Endodermal cell (in vitro differentiated cells): ENCODE data around the gene UBAP2. TPM values are rescaled to one million over a fixed set of nuclear protein-coding genes. Genes with fewer than 3 reads are reported as not detected.

Experiments
- DNase-seq: peaks from one replicate; pipeline ENCODE4 v3.0.0-alpha.2; 2017
- H3K27ac ChIP-seq: 2 replicates; pipeline ENCODE4 v1.5.1; 2013; ENCODE audit warnings: mild to moderate bottlenecking, low read depth, low read length, moderate library complexity
- H3K27me3 ChIP-seq: 2 replicates; pipeline ENCODE4 v1.6.1; 2013; ENCODE audit warnings: mild to moderate bottlenecking, low read length, moderate library complexity; ENCODE audit not compliant: insufficient read depth, control insufficient read depth, poor library complexity, severe bottlenecking
- H3K36me3 ChIP-seq: 2 replicates; pipeline ENCODE4 v1.7.0; 2013; ENCODE audit warnings: mild to moderate bottlenecking, low read length, moderate library complexity; ENCODE audit not compliant: control insufficient read depth, insufficient read depth
- H3K4me1 ChIP-seq: one replicate; pipeline ENCODE4 v1.7.0; 2013; ENCODE audit warnings: low read length; ENCODE audit not compliant: control insufficient read depth, insufficient read depth
- H3K4me3 ChIP-seq: 2 replicates; pipeline ENCODE4 v1.5.1; 2013; ENCODE audit warnings: mild to moderate bottlenecking, low read length, moderate library complexity
- H3K9ac ChIP-seq: 2 replicates; pipeline ENCODE4 v1.6.1; 2013; ENCODE audit warnings: mild to moderate bottlenecking, low read length, moderate library complexity; ENCODE audit not compliant: poor library complexity, severe bottlenecking; ENCODE audit errors: extremely low read depth
- H3K9me3 ChIP-seq: 2 replicates; pipeline ENCODE4 v1.6.1; 2013; ENCODE audit warnings: mild to moderate bottlenecking, low read length, moderate library complexity; ENCODE audit not compliant: control insufficient read depth
- H3K27ac Mint-ChIP-seq: 2 replicates; pipeline ENCODE4 v1.8.0; 2020; ENCODE audit warnings: mixed read lengths
- H3K27me3 Mint-ChIP-seq: 2 replicates; pipeline ENCODE4 v1.8.0; 2021; ENCODE audit warnings: mild to moderate bottlenecking, mixed read lengths; ENCODE audit not compliant: insufficient read depth
- H3K36me3 Mint-ChIP-seq: 2 replicates; pipeline ENCODE4 v1.8.0; 2020; ENCODE audit warnings: low read depth, mixed read lengths
- H3K4me1 Mint-ChIP-seq: 2 replicates; pipeline ENCODE4 v1.8.0; 2020; ENCODE audit warnings: mixed read lengths
- H3K4me3 Mint-ChIP-seq: 2 replicates; pipeline ENCODE4 v1.8.0; 2020; ENCODE audit warnings: mild to moderate bottlenecking, moderate library complexity, mixed read lengths
- H3K9me3 Mint-ChIP-seq: 2 replicates; pipeline ENCODE4 v1.8.0; 2020; ENCODE audit warnings: mild to moderate bottlenecking, mixed read lengths
- CTCF ChIP-seq: fragments of 200-600 bp; sonication (generic); conservative IDR thresholded peaks from 2 replicates; pipeline ENCODE4 v1.5.0; 2021; ENCODE audit warnings: antibody characterized with exemption, mild to moderate bottlenecking
- WGBS, 2 experiments: methylation state at CpG; one replicate each; pipeline versions ENCODE4 v1.1.5 to v1.1.7; 2013; ENCODE audit warnings: missing lambda C conversion rate in 2 of 2, mixed read lengths in 1 of 2; ENCODE audit not compliant: insufficient coverage in 1 of 2, insufficient read length in 1 of 2; 5-methylcytosine and 5-hydroxymethylcytosine counted together
- total RNA-seq, 2 donors: library from RNA; stranded (reverse); fragmentation: NEBNext Ultra II Directional in 1 of 2; extraction: Animal tissue kit (Norgen Biotek cat#: 25700) in 1 of 2; gene quantifications; 2 replicates in 1 of 2; 3 replicates in 1 of 2; pipeline ENCODE4 v1.2.1, GENCODE V29; 2021

The UBAP2 gene
- total RNA-seq, 2 donors from 2014 or later, result 60.9 to 82.1 TPM

DNA sequence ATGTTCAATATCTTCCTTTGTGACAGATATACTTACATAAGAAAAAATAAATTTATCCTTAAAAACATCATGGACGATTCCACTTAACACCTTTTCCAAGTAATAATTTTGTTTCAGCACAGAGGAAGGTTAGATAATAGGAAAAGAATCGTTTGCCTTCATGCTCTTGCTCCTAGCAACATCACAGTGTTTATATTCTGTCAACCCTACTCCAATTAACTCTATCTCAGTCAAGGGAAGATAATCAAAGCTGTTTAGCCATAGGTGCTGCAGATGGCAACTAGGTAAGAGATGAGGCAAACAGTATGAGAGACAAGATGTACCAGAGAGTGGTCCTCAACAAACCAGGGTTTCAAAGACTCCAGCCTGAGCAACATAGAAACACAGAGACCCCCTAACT is 55.6 kb downstream of the UBAP2 start:
- H3K4me1 ChIP-seq, result no peaks in the 10 kb centered on the region
- WGBS, 2 experiments, result 90 to 100% methylated on average over 1 to 2 of the region's 2 CpGs
- H3K36me3 ChIP-seq, result peaks cover 88% of the 10 kb centered on the region
- no peak overlapping the region for H3K9ac ChIP-seq
- H3K4me3 Mint-ChIP-seq, result no peak overlapping the region
- no peaks in the 10 kb centered on the region for H3K27me3 Mint-ChIP-seq
- no peaks in the 10 kb centered on the region for H3K9me3 ChIP-seq
- H3K27me3 ChIP-seq, result no peaks in the 10 kb centered on the region
- H3K4me1 Mint-ChIP-seq, result peaks cover 2% of the 10 kb centered on the region
- H3K9me3 Mint-ChIP-seq, result no peaks in the 10 kb centered on the region
- H3K27ac Mint-ChIP-seq, result no peak overlapping the region
- H3K4me3 ChIP-seq, result no peak overlapping the region
- no peak overlapping the region for H3K27ac ChIP-seq
- DNase-seq, result no peak
- TF ChIP-seq CTCF, result no peak
- H3K36me3 Mint-ChIP-seq, result peaks cover 63% of the 10 kb centered on the region

DNA sequence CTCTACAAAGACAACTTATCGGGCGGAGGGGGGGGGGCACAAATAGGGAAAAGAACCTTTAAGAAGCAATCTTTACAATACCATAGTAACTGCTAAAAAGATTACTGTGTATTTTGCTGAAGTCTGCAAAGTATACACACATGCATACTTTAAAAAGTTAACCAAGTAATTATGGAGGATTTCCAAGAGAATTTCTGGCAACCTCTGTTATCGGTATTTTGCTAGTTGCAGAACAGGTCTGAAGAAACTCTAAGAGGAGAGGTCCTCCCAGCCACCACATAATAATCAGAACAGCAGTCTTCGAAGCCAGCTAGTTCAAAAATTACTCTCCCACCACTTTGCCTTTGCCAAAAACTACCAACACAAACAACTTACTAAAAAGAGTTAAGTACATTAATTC is 56.1 kb downstream of the UBAP2 start:
- H3K27ac Mint-ChIP-seq, result no peak overlapping the region
- Histone ChIP-seq H3K9ac (no peak overlapping the region), H3K9me3 (no peaks in the 10 kb centered on the region), H3K4me1 (no peaks in the 10 kb centered on the region), H3K4me3 (no peak overlapping the region), H3K27me3 (no peaks in the 10 kb centered on the region), H3K27ac (no peak overlapping the region), H3K36me3 (peaks cover 88% of the 10 kb centered on the region)
- no peak for TF ChIP-seq CTCF
- no peaks in the 10 kb centered on the region for H3K27me3 Mint-ChIP-seq
- H3K36me3 Mint-ChIP-seq, result peaks cover 62% of the 10 kb centered on the region
- 97 to 100% methylated on average over 3 to 4 of the region's 4 CpGs for whole genome bisulfite sequencing, 2 experiments
- no peak for DNase-seq
- peaks cover 2% of the 10 kb centered on the region for H3K4me1 Mint-ChIP-seq
- no peaks in the 10 kb centered on the region for H3K9me3 Mint-ChIP-seq
- no peak overlapping the region for H3K4me3 Mint-ChIP-seq

GRCh38 chr9:33988219-33988890 is 60.3 kb downstream of the UBAP2 start:
- TF ChIP-seq CTCF, result no peak
- H3K27ac ChIP-seq, result no peak overlapping the region
- H3K27me3 Mint-ChIP-seq, result no peaks in the 10 kb centered on the region
- H3K36me3 ChIP-seq, result peaks cover 93% of the 10 kb centered on the region
- H3K27ac Mint-ChIP-seq, result no peak overlapping the region
- no peak overlapping the region for H3K9ac ChIP-seq
- H3K9me3 Mint-ChIP-seq, result no peaks in the 10 kb centered on the region
- H3K36me3 Mint-ChIP-seq, result peaks cover 63% of the 10 kb centered on the region
- 95 to 98% methylated on average over 5 of the region's 5 CpGs for WGBS, 2 experiments
- H3K9me3 ChIP-seq, result no peaks in the 10 kb centered on the region
- no peak overlapping the region for H3K4me3 ChIP-seq
- no peak overlapping the region for H3K4me3 Mint-ChIP-seq
- no peaks in the 10 kb centered on the region for H3K4me1 ChIP-seq
- H3K4me1 Mint-ChIP-seq, result no peaks in the 10 kb centered on the region
- no peaks in the 10 kb centered on the region for H3K27me3 ChIP-seq
- DNase-seq, result no peak
